Heart right ventricle (tissue), 16 donors: Measurements from ENCODE around the gene ANKDD1A. TPM values are rescaled to one million over a fixed set of nuclear protein-coding genes. Genes with fewer than 3 reads are reported as not detected.

ENCODE experiments used
- ATAC-seq, 8 donors: fragments of 200-7000 bp; cut with Tn5 transposase; one replicate each; pipeline ENCODE4 v1.9.1; 2020; ENCODE audit warnings: mild to moderate bottlenecking in 8 of 8, moderate library complexity in 8 of 8, moderate number of reproducible peaks in 1 of 8
- DNase-seq, 2 donors: peaks; one replicate each; pipeline ENCODE4 v3.0.0-alpha.2; 2020
- H3K27ac ChIP-seq, 10 donors: fragments of 200-600 bp; sonication (generic) in 2 of 10; one replicate each; pipeline versions ENCODE4 v1.5.0 to v1.8.0; 2020 to 2022; ENCODE audit warnings: mild to moderate bottlenecking in 3 of 10
- H3K27me3 ChIP-seq, 7 donors: fragments of 200-600 bp; one replicate each; pipeline ENCODE4 v1.8.0; 2021 to 2022; ENCODE audit warnings: mild to moderate bottlenecking in 2 of 7
- H3K36me3 ChIP-seq, 9 donors: fragments of 200-600 bp; sonication (generic) in 1 of 9; one replicate each; pipeline versions ENCODE4 v1.5.0 to v1.8.0; 2020 to 2022; ENCODE audit warnings: mild to moderate bottlenecking in 2 of 9
- H3K4me1 ChIP-seq, 9 donors: fragments of 200-600 bp; sonication (generic) in 1 of 9; one replicate each; pipeline versions ENCODE4 v1.5.0 to v1.8.0; 2020 to 2022; ENCODE audit warnings: mild to moderate bottlenecking in 4 of 9
- H3K4me3 ChIP-seq, 10 donors: fragments of 200-600 bp; sonication (generic) in 2 of 10; one replicate each; pipeline versions ENCODE4 v1.5.0 to v1.8.0; 2020 to 2022; ENCODE audit warnings: mild to moderate bottlenecking in 7 of 10, moderate library complexity in 2 of 10
- H3K9me3 ChIP-seq, 11 donors: fragments of 200-600 bp in 10 of 11; sonication (generic) in 2 of 11; one replicate each; pipeline versions ENCODE4 v1.5.0 to v1.8.0; 2013 to 2022; ENCODE audit warnings: mild to moderate bottlenecking in 2 of 11, control low read depth in 1 of 11, moderate library complexity in 1 of 11
- WGBS, 2 donors: extraction: QIAGEN DNeasy Blood & Tissue Kit; methylation state at CpG; one replicate each; pipeline ENCODE4 v1.1.7; 2013; ENCODE audit warnings: inconsistent platforms in 1 of 2; 5-methylcytosine and 5-hydroxymethylcytosine counted together
- intact Hi-C, 10 donors: fragments of 100-400 bp; cut with DNase I; formaldehyde crosslinking; loops; one replicate each; pipeline versions ENCODE4 v1.11.1 to v1.14.2; 2022
- polyA plus RNA-seq, 2 donors: library from polyadenylated mRNA; stranded (reverse); fragments of 200-250 nt; gene quantifications; one replicate each; pipeline ENCODE4 v1.2.3, GENCODE V29; 2013
- total RNA-seq, 10 donors: library from RNA; stranded (reverse); fragmentation: NEBNext Ultra II Directional in 3 of 10; extraction: Animal tissue kit (Norgen Biotek cat#: 25700) in 3 of 10; gene quantifications; one replicate each; pipeline versions ENCODE4 v1.2.1 to v1.2.4, GENCODE V29; 2021 to 2023
- TF ChIP-seq, protein P1 (sequence below), 9 donors: fragments of 200-600 bp; sonication (generic) in 2 of 9; IDR thresholded peaks; one replicate each; pipeline versions ENCODE4 v1.5.0 to v1.8.0; 2021 to 2022; ENCODE audit warnings: antibody characterized with exemption in 9 of 9, mild to moderate bottlenecking in 5 of 9, moderate library complexity in 1 of 9
- donor health status: Arrhythmogenic right ventricular cardiomyopathy.
- donor health status: ischemic (EF 13 %, LVEDD 7.1; RV severe dilation, severe dysfunction).
- donor health status: healthy with polysubstance abuse.
- donor health status: DM: no; HTN: yes; CAD: no.
- donor health status: DM: no; HTN: no; CAD: no.
- donor health status: ischemic (EF 25% LVEDD 6.9; RV normal size, moderate dysfunction).
- donor health status: ischemic (EF 25% LVEDD 5.7; RV mildly dilated, moderate dysfunction).
- donor health status: healthy.
- donor health status: DM: yes; HTN: yes; CAD: no.
- donor health status: Ischemic cardiomyopathy.
- donor health status: ischemic (EF 35%, LVEDD 5.7; RV mildly dilated, moderate dysfunction).
- donor health status: nonischemic (EF 11% LVEDD 7.7; RV severe dilation, severe dysfunction).
- donor health status: DM: yes; HTN: yes; CAD: no.
- donor health status: PGD.
- donor health status: ischemic (EF 29% LVEDD 5.4; RV normal size, mild dysfunction).
- donor health status: nonischemic (EF 23%, LVEDD 6.1; RV moderate dilation, normal function).

ANKDD1A gene
- total and polyA plus RNA-seq, 12 donors = 0.70 to 1.9 (median 1.3) TPM

DNA sequence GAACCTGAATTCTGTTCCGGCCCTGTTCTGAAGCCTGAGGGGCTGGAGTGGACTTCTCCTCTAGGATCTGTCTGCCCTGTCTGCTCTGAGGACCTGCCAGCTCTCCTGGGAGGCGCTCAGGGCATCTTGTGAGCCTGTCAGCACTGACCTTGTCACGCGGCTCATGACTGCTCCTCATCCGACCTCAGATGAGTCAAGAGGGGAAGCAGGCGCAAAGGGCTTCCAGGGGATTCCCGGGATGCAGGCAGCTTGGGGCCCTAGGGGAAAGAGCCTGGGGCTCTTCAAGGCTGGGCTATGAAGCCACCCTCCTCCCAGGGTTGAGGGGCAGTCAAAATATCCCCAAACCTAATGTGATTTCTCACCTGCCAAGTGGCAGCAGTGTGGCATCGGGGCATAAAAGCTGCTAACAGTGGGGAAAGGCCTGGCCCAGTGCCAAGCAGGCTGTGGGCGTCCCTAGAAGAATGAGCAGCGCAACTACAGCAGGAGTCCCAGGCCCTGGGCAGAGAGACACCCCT, 27.6 kb upstream of the ANKDD1A start:
- H3K4me1 ChIP-seq = peaks cover 3 to 60% (median 19%) of the 10 kb centered on the region in 9 donors
- no peaks in the 10 kb centered on the region for H3K27me3 ChIP-seq
- DNase-seq (peak; percentile 64 to 80), ATAC-seq (peak; percentile 70 to 87 (median 80))
- H3K9me3 ChIP-seq = no peaks in the 10 kb centered on the region
- 12 to 14% methylated on average over 10 of the region's 10 CpGs for WGBS, 2 donors
- no peaks in the 10 kb centered on the region for H3K36me3 ChIP-seq
- intact Hi-C loops = loop anchor here in 1 of 10 donors (5.0 kb wide), 1 partner anchor 42 kb away; the partner anchor contains the start of gene PLEKHO2
- TF ChIP-seq, protein P1, sequence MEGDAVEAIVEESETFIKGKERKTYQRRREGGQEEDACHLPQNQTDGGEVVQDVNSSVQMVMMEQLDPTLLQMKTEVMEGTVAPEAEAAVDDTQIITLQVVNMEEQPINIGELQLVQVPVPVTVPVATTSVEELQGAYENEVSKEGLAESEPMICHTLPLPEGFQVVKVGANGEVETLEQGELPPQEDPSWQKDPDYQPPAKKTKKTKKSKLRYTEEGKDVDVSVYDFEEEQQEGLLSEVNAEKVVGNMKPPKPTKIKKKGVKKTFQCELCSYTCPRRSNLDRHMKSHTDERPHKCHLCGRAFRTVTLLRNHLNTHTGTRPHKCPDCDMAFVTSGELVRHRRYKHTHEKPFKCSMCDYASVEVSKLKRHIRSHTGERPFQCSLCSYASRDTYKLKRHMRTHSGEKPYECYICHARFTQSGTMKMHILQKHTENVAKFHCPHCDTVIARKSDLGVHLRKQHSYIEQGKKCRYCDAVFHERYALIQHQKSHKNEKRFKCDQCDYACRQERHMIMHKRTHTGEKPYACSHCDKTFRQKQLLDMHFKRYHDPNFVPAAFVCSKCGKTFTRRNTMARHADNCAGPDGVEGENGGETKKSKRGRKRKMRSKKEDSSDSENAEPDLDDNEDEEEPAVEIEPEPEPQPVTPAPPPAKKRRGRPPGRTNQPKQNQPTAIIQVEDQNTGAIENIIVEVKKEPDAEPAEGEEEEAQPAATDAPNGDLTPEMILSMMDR (IDR thresholded peaks at IDR 0.05) = no peak
- no peak overlapping the region for H3K4me3 ChIP-seq
- H3K27ac ChIP-seq = peak overlapping the region in 8 of 10 donors; percentile 45 to 88 (median 72)

DNA sequence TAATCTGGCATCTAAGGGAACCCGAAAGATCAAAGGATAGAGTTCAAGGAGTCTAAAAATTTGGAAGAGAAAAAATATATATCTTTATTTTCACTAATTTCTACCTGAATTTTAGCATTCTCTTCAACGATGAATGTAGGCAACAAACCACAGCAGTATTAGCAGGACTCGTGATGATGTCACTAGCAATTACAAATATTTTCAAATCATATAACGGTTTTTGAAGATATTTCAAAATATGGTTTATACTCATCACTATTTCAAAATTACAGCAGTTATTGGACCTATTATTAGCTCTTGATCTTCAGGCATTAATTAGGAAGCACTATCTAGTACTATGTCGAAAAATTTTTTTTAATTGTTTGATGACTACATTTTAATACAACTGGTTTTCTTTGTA, 27.0 kb upstream of the ANKDD1A start:
- DNase-seq = no peak
- Histone ChIP-seq H3K36me3 (no peaks in the 10 kb centered on the region), H3K4me3 (no peak overlapping the region), H3K27me3 (no peaks in the 10 kb centered on the region), H3K9me3 (no peaks in the 10 kb centered on the region), H3K4me1 (peaks cover 3 to 54% (median 19%) of the 10 kb centered on the region in 9 donors), H3K27ac (peak overlapping the region in 4 of 10 donors; percentile 71 to 88 (median 74))
- WGBS, 2 donors = 93 to 94% methylated on average over 5 of the region's 5 CpGs
- TF ChIP-seq, protein P1 (IDR thresholded peaks at IDR 0.05) = no peak
- ATAC-seq = no peak
- intact Hi-C loops = loop anchor here in 1 of 10 donors (5.0 kb wide), 1 partner anchor 42 kb away; the partner anchor contains the start of gene PLEKHO2

DNA sequence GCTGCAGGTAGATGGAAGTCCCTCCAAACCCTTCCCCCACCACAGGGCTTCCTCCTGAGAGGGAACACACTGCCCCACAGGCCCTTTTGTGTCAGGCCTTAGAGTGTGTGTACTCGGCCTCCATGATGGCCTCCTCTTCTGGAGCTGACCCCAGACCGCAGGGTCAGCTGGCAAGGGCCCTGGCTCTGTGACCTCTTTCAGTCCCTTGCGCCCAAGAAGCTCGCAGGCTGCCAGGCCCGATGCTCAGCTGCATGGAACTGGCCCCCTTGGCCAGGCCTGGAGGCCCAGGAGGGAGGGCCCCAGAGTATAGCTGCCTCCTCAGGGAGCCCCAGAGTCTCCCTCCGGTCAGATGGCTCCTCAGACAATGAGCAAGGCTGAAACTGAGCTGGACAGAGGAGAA, 23.4 kb upstream of the ANKDD1A start:
- intact Hi-C loops = no loop called here
- Histone ChIP-seq H3K36me3 (no peaks in the 10 kb centered on the region), H3K4me1 (peaks cover 3 to 49% (median 18%) of the 10 kb centered on the region in 9 donors), H3K9me3 (no peaks in the 10 kb centered on the region), H3K27me3 (no peaks in the 10 kb centered on the region), H3K4me3 (no peak overlapping the region), H3K27ac (no peak overlapping the region)
- DNase-seq = no peak
- TF ChIP-seq, protein P1 (IDR thresholded peaks at IDR 0.05) = no peak
- ATAC-seq = no peak
- WGBS, 2 donors = 94 to 96% methylated on average over 6 of the region's 6 CpGs

DNA sequence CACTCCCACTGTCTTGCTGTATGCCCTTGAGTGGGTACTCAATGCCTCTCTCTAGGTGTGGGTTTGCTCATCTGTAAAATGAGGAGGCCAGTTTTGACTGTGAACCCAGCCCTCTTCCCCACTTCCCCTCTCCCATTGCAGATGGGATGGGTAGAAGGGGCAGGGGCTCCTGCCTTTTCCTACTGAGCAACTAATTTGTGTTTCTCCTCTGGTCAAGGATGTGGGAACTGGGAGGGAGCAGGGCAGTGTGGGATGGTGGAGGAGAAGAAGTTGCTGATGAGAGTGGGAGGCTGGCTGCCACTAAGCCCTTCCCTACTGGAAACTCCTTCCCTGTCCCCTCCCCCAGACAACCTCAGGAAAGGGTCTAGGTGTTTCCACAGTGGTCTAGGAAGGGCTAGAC, 20.1 kb upstream of the ANKDD1A start:
- Histone ChIP-seq H3K36me3 (no peaks in the 10 kb centered on the region), H3K27me3 (no peaks in the 10 kb centered on the region), H3K27ac (peak overlapping the region in 4 of 10 donors; percentile 19 to 98 (median 41)), H3K4me1 (peaks cover 15 to 56% (median 37%) of the 10 kb centered on the region in 9 donors), H3K9me3 (no peaks in the 10 kb centered on the region), H3K4me3 (no peak overlapping the region)
- TF ChIP-seq, protein P1 (IDR thresholded peaks at IDR 0.05) = no peak
- intact Hi-C loops = no loop called here
- DNase-seq (no peak), ATAC-seq (no peak)
